CD8-positive, alpha-beta memory T cell (primary cell): ENCODE results near the gene APBB3. TPM values are rescaled to one million over a fixed set of nuclear protein-coding genes. Genes with fewer than 3 reads are reported as not detected.
A peak's percentile ranks its signal among the peaks of the same experiment; 100 is the strongest.

Experiments used
- CTCF ChIA-PET: fragments of 350-600 bp; sonication (Branson Sonifier 250); formaldehyde crosslinking; loops from one replicate; lab custom pipeline; 2021; ENCODE audit warnings: antibody characterized with exemption; lab: Charles Lee
- POLR2A ChIA-PET: fragments of 350-600 bp; sonication (Branson Sonifier 250); formaldehyde crosslinking; loops from one replicate; lab custom pipeline; 2021; ENCODE audit warnings: antibody characterized with exemption; lab: Charles Lee
- DNase-seq, 5 donors: peaks; one replicate each; pipeline versions ENCODE4 v3.0.0 to v3.0.0-alpha.2; 2020 to 2022; ENCODE audit warnings: mixed read lengths in 1 of 5
- H3K27ac ChIP-seq: one replicate; pipeline ENCODE4 v1.7.0; 2013; ENCODE audit warnings: low read depth, mild to moderate bottlenecking, low read length, moderate library complexity
- H3K27me3 ChIP-seq: 2 replicates; pipeline ENCODE4 v1.7.0; 2013; ENCODE audit warnings: low read length, mild to moderate bottlenecking; ENCODE audit not compliant: insufficient read depth, poor library complexity, severe bottlenecking
- H3K36me3 ChIP-seq: 2 replicates; pipeline ENCODE4 v1.7.0; 2013; ENCODE audit warnings: mild to moderate bottlenecking, low read length, moderate library complexity; ENCODE audit not compliant: insufficient read depth
- H3K4me1 ChIP-seq: 2 replicates; pipeline ENCODE4 v1.7.0; 2013; ENCODE audit warnings: mild to moderate bottlenecking, low read length, moderate library complexity; ENCODE audit not compliant: insufficient read depth
- H3K4me3 ChIP-seq: 2 replicates; pipeline ENCODE4 v1.7.0; 2013; ENCODE audit warnings: mild to moderate bottlenecking, low read length
- H3K9me3 ChIP-seq: 2 replicates; pipeline ENCODE4 v1.7.0; 2013; ENCODE audit warnings: mild to moderate bottlenecking, low read length
- H3K27ac Mint-ChIP-seq, 8 donors: one replicate each; pipeline ENCODE4 v1.8.0; 2020 to 2021; ENCODE audit warnings: mixed read lengths in 8 of 8, mild to moderate bottlenecking in 6 of 8, inconsistent platforms in 3 of 8, moderate library complexity in 3 of 8
- H3K27me3 Mint-ChIP-seq, 2 donors: one replicate each; pipeline ENCODE4 v1.8.0; 2020 to 2021; ENCODE audit warnings: mixed read lengths in 2 of 2, mild to moderate bottlenecking in 1 of 2, moderate library complexity in 1 of 2
- H3K36me3 Mint-ChIP-seq, 3 donors: one replicate each; pipeline ENCODE4 v1.8.0; 2020 to 2021; ENCODE audit warnings: mixed read lengths in 3 of 3, inconsistent platforms in 1 of 3, mild to moderate bottlenecking in 1 of 3
- H3K4me1 Mint-ChIP-seq, 3 donors: one replicate each; pipeline ENCODE4 v1.8.0; 2020 to 2021; ENCODE audit warnings: mixed read lengths in 3 of 3, inconsistent platforms in 1 of 3, mild to moderate bottlenecking in 1 of 3
- H3K4me3 Mint-ChIP-seq, 7 donors: one replicate each; pipeline ENCODE4 v1.8.0; 2020 to 2021; ENCODE audit warnings: mixed read lengths in 7 of 7, mild to moderate bottlenecking in 6 of 7, moderate library complexity in 4 of 7, inconsistent platforms in 2 of 7
- H3K9me3 Mint-ChIP-seq, 5 donors: one replicate each; pipeline ENCODE4 v1.8.0; 2020 to 2022; ENCODE audit warnings: mixed read lengths in 5 of 5, mild to moderate bottlenecking in 3 of 5, moderate library complexity in 2 of 5, inconsistent platforms in 1 of 5
- polyA plus RNA-seq: library from polyadenylated mRNA; unstranded; fragments of 300-500 nt; fragmentation: Illumina TruSeq; gene quantifications from one replicate; pipeline ENCODE4 v1.2.3, GENCODE V29; 2021
- total RNA-seq, 2 experiments: library from RNA; stranded (reverse); gene quantifications; one replicate each; pipeline ENCODE4 v1.2.3, GENCODE V29; 2021

Gene APBB3
- total and polyA plus RNA-seq, 3 experiments from 2014 or later = 3.5 to 17.0 (median 14.1) TPM

DNA sequence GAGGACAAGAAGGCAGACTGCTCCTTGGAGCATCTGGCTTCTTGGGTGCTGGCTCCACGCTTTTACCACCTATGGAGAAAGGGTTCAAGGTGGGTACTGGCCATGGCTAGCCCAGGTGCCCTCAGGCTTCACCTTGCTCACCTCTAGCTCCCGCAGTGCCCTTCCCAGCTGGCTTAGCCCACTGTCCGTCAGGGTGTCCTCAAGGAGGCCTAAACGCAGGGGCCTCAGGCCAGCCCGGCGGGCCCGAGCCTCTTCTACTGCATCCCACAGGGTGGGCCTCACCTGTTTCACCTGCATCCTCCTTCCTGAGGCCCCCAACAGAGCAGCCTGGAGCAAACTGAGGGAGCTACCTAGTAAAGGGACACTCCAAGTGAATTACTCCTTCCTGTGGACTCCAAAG lies 9.3 kb upstream of the APBB3 start:
- no peaks in the 10 kb centered on the region for H3K27me3 ChIP-seq
- CTCF ChIA-PET = no interaction called here
- peaks cover 0 to 21% (median 4%) of the 10 kb centered on the region in 3 donors for H3K36me3 Mint-ChIP-seq
- no peaks in the 10 kb centered on the region for H3K9me3 ChIP-seq
- H3K27me3 Mint-ChIP-seq = no peaks in the 10 kb centered on the region
- DNase-seq = no peak
- peaks cover 0 to 17% (median 14%) of the 10 kb centered on the region in 3 donors for H3K4me1 Mint-ChIP-seq
- H3K4me3 ChIP-seq = no peak overlapping the region
- H3K36me3 ChIP-seq = no peaks in the 10 kb centered on the region
- H3K27ac ChIP-seq = no peak overlapping the region
- no peaks in the 10 kb centered on the region for H3K9me3 Mint-ChIP-seq
- H3K27ac Mint-ChIP-seq = no peak overlapping the region
- peaks cover 16% of the 10 kb centered on the region for H3K4me1 ChIP-seq
- H3K4me3 Mint-ChIP-seq = no peak overlapping the region
- POLR2A ChIA-PET = no interaction called here

DNA sequence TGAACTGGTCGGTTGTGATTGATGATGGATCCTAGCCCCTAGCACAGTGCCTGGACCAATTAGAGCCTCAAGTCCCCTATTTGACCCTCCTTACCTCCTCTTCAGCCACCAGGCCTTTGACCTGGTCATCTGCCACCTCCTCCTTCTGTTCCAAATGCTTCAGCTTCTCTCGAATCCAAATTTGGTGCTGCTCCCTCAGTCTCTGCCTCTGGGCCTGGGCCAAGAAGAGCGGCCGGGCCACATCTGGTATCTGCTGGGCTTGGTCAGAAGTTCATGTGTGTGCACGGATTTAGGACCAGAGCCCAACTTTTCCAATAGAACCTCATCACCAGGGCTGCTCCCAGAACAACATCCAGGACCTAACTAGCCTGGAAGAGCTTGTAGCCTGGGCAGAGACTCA lies 6.7 kb upstream of the APBB3 start:
- no peaks in the 10 kb centered on the region for H3K27me3 ChIP-seq
- H3K9me3 ChIP-seq = no peaks in the 10 kb centered on the region
- H3K4me3 Mint-ChIP-seq = peak overlapping the region in 1 of 7 donors; percentile 13
- H3K4me3 ChIP-seq = no peak overlapping the region
- no peaks in the 10 kb centered on the region for H3K9me3 Mint-ChIP-seq
- H3K36me3 Mint-ChIP-seq = peaks cover 0 to 44% (median 7%) of the 10 kb centered on the region in 3 donors
- H3K27ac Mint-ChIP-seq = peak overlapping the region in 6 of 8 donors; percentile 58 to 98 (median 92)
- H3K27me3 Mint-ChIP-seq = no peaks in the 10 kb centered on the region
- H3K36me3 ChIP-seq = peaks cover 8% of the 10 kb centered on the region
- DNase-seq = no peak
- peaks cover 13 to 42% (median 22%) of the 10 kb centered on the region in 3 donors for H3K4me1 Mint-ChIP-seq
- ChIA-PET POLR2A (interaction anchor here (0.6 kb wide), 1 partner anchor 24 kb away, joined by 7 read pairs; no protein-coding TSS in a partner anchor), CTCF (no interaction called here)
- H3K4me1 ChIP-seq = peaks cover 20% of the 10 kb centered on the region
- H3K27ac ChIP-seq = no peak overlapping the region

GRCh38 chr5:140570488-140570887 lies 6.1 kb upstream of the APBB3 start:
- no peak overlapping the region for H3K27ac ChIP-seq
- H3K27me3 Mint-ChIP-seq = no peaks in the 10 kb centered on the region
- peak overlapping the region in 7 of 8 donors; percentile 38 to 98 (median 96) for H3K27ac Mint-ChIP-seq
- peak overlapping the region in 2 of 7 donors; percentile 10 to 23 for H3K4me3 Mint-ChIP-seq
- H3K36me3 ChIP-seq = peaks cover 8% of the 10 kb centered on the region
- H3K27me3 ChIP-seq = no peaks in the 10 kb centered on the region
- ChIA-PET POLR2A (interaction anchor here (0.6 to 1.3 kb wide), 2 partner anchors 13 to 24 kb away, joined by 4 to 7 read pairs; partner anchors contain the start of gene SRA1), CTCF (interaction anchor here (3.2 kb wide), 1 partner anchor 23 kb away, joined by 14 read pairs; the partner anchor contains the start of gene EIF4EBP3)
- H3K4me1 ChIP-seq = peaks cover 26% of the 10 kb centered on the region
- peaks cover 19 to 48% (median 28%) of the 10 kb centered on the region in 3 donors for H3K4me1 Mint-ChIP-seq
- peaks cover 0 to 47% (median 9%) of the 10 kb centered on the region in 3 donors for H3K36me3 Mint-ChIP-seq
- DNase-seq = no peak
- no peak overlapping the region for H3K4me3 ChIP-seq
- H3K9me3 ChIP-seq = no peaks in the 10 kb centered on the region
- H3K9me3 Mint-ChIP-seq = no peaks in the 10 kb centered on the region

GRCh38 chr5:140570058-140570457 lies 5.7 kb upstream of the APBB3 start:
- Histone ChIP-seq H3K4me1 (peaks cover 31% of the 10 kb centered on the region), H3K36me3 (peaks cover 8% of the 10 kb centered on the region), H3K4me3 (no peak overlapping the region), H3K9me3 (no peaks in the 10 kb centered on the region), H3K27me3 (no peaks in the 10 kb centered on the region), H3K27ac (peak overlapping the region; percentile 27)
- DNase-seq = no peak
- Mint-ChIP-seq H3K36me3 (peaks cover 0 to 48% (median 9%) of the 10 kb centered on the region in 3 donors), H3K27me3 (no peaks in the 10 kb centered on the region), H3K9me3 (no peaks in the 10 kb centered on the region), H3K27ac (peak overlapping the region; percentile 95 to 98 (median 96)), H3K4me1 (peaks cover 23 to 52% (median 32%) of the 10 kb centered on the region in 3 donors), H3K4me3 (peak overlapping the region in 3 of 7 donors; percentile 10 to 81 (median 23))
- POLR2A ChIA-PET = interaction anchor here (0.5 to 1.3 kb wide), 2 partner anchors 13 to 79 kb away, joined by 4 to 10 read pairs; partner anchors contain the start of gene SRA1
- CTCF ChIA-PET = interaction anchor here (3.2 kb wide), 1 partner anchor 22 kb away, joined by 14 read pairs; the partner anchor contains the start of gene EIF4EBP3

DNA sequence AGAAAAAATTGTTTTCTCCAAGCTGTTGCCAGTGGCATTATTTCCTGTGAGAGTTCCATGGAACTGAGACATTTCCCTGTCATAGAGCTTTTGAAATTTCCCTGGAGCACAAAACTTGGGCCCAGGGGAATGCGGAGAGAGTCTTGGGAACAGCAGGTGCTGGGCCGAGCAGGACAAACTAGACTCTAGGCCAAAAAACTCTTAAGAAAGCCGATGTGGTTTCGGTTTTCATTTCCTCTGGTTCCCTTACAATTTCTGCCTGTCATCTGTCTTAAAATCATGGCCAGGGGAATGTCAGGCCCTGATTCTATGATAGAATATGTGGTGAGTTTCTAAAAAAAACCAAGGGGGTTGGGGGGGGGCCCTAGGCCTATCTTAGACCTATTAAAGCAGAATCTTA lies 4.8 kb upstream of the APBB3 start:
- peaks cover 31 to 59% (median 38%) of the 10 kb centered on the region in 3 donors for H3K4me1 Mint-ChIP-seq

DNA sequence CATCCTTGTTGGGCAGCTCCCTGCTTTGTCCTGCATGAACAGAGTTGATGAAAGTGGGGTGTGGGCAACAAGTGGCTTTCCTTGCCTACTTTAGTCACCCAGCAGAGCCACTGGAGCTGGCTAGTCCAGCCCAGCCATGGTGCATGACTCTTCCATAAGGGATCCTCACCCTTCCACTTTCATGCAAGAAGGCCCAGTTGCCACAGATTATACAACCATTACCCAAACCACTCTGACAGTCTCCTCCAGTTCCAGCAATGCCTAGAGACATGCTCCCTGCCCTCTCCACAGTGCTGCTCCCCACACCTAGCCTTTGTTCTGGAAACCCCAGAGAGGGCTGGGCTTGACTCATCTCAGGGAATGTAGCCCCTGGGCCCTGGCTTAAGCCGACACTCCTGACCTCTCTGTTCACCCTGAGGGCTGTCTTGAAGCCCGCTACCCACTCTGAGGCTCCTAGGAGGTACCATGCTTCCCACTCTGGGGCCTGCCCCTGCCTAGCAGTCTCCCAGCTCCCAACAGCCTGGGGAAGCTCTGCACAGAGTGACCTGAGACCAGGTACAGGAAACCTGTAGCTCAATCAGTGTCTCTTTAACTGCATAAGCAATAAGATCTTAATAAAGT lies 4.2 kb upstream of the APBB3 start:
- Mint-ChIP-seq H3K27me3 (no peaks in the 10 kb centered on the region), H3K36me3 (peaks cover 0 to 56% (median 6%) of the 10 kb centered on the region in 3 donors), H3K27ac (peak overlapping the region; percentile 95 to 99 (median 97)), H3K4me3 (peak overlapping the region in 5 of 7 donors; percentile 75 to 89 (median 80)), H3K4me1 (peaks cover 37 to 65% (median 43%) of the 10 kb centered on the region in 3 donors), H3K9me3 (no peaks in the 10 kb centered on the region)
- Histone ChIP-seq H3K36me3 (peaks cover 8% of the 10 kb centered on the region), H3K9me3 (no peaks in the 10 kb centered on the region), H3K27me3 (no peaks in the 10 kb centered on the region), H3K4me3 (no peak overlapping the region), H3K4me1 (peaks cover 37% of the 10 kb centered on the region), H3K27ac (peak overlapping the region; percentile 27)
- no peak for DNase-seq
- POLR2A ChIA-PET = interaction anchor here (0.7 kb wide), 1 partner anchor 64 kb away, joined by 3 read pairs; the partner anchor contains the start of gene CD14
- CTCF ChIA-PET = interaction anchor here (0.8 to 3.2 kb wide), 2 partner anchors 16 to 21 kb away, joined by 3 to 14 read pairs; partner anchors contain the start of gene EIF4EBP3

More for the DNA sequence above, 4.8 kb upstream of the APBB3 start:
- H3K36me3 Mint-ChIP-seq = peaks cover 0 to 53% (median 9%) of the 10 kb centered on the region in 3 donors
- H3K27me3 ChIP-seq = no peaks in the 10 kb centered on the region
- no peak for DNase-seq
- peak overlapping the region; percentile 27 for H3K27ac ChIP-seq
- ChIA-PET POLR2A (interaction anchor here (0.7 to 1.3 kb wide), 2 partner anchors 12 to 63 kb away, joined by 3 to 4 read pairs; partner anchors contain the start of genes CD14 and SRA1), CTCF (interaction anchor here (3.2 kb wide), 1 partner anchor 22 kb away, joined by 14 read pairs; the partner anchor contains the start of gene EIF4EBP3)
- no peaks in the 10 kb centered on the region for H3K9me3 Mint-ChIP-seq
- H3K27me3 Mint-ChIP-seq = no peaks in the 10 kb centered on the region
- peak overlapping the region; percentile 95 to 99 (median 97) for H3K27ac Mint-ChIP-seq
- H3K4me3 ChIP-seq = peak overlapping the region; percentile 17
- H3K4me3 Mint-ChIP-seq = peak overlapping the region; percentile 73 to 89 (median 80)
- no peaks in the 10 kb centered on the region for H3K9me3 ChIP-seq
- H3K36me3 ChIP-seq = peaks cover 8% of the 10 kb centered on the region
- H3K4me1 ChIP-seq = peaks cover 32% of the 10 kb centered on the region

DNA sequence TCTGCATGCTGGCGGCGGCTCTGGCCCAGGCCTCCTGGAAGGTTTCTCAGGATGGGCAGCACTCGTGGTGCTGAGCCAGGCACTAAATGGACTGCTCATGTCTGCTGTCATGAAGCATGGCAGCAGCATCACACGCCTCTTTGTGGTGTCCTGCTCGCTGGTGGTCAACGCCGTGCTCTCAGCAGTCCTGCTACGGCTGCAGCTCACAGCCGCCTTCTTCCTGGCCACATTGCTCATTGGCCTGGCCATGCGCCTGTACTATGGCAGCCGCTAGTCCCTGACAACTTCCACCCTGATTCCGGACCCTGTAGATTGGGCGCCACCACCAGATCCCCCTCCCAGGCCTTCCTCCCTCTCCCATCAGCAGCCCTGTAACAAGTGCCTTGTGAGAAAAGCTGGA lies 3.5 kb upstream of the APBB3 start:
- ChIA-PET POLR2A (no interaction called here), CTCF (interaction anchor here (0.8 to 3.2 kb wide), 2 partner anchors 15 to 20 kb away, joined by 3 to 14 read pairs; partner anchors contain the start of gene EIF4EBP3)
- Mint-ChIP-seq H3K27me3 (no peaks in the 10 kb centered on the region), H3K4me3 (peak overlapping the region in 1 of 7 donors; percentile 87), H3K4me1 (peaks cover 43 to 72% (median 47%) of the 10 kb centered on the region in 3 donors), H3K9me3 (no peaks in the 10 kb centered on the region), H3K36me3 (peaks cover 0 to 53% (median 6%) of the 10 kb centered on the region in 3 donors), H3K27ac (peak overlapping the region in 6 of 8 donors; percentile 60 to 98 (median 78))
- Histone ChIP-seq H3K36me3 (peaks cover 8% of the 10 kb centered on the region), H3K4me1 (peaks cover 43% of the 10 kb centered on the region), H3K9me3 (no peaks in the 10 kb centered on the region), H3K4me3 (no peak overlapping the region), H3K27ac (no peak overlapping the region), H3K27me3 (no peaks in the 10 kb centered on the region)
- DNase-seq = no peak
